Fibroblast of the conjunctiva (primary cell): ENCODE results near the gene CCM2.
"Not testable (repeated sequence)": the region's sequence is repeated elsewhere in the genome, so short reads cannot be mapped to it uniquely, and the experiment has no call there.

Experiments used
- DNase-seq: peaks from one replicate; pipeline ENCODE4 v3.0.0-alpha.2; 2010; ENCODE audit warnings: low read depth

CCM2 gene

GRCh38 chr7:45103958-45104843, 104.2 kb downstream of the CCM2 start:
- no peak for DNase-seq

DNA sequence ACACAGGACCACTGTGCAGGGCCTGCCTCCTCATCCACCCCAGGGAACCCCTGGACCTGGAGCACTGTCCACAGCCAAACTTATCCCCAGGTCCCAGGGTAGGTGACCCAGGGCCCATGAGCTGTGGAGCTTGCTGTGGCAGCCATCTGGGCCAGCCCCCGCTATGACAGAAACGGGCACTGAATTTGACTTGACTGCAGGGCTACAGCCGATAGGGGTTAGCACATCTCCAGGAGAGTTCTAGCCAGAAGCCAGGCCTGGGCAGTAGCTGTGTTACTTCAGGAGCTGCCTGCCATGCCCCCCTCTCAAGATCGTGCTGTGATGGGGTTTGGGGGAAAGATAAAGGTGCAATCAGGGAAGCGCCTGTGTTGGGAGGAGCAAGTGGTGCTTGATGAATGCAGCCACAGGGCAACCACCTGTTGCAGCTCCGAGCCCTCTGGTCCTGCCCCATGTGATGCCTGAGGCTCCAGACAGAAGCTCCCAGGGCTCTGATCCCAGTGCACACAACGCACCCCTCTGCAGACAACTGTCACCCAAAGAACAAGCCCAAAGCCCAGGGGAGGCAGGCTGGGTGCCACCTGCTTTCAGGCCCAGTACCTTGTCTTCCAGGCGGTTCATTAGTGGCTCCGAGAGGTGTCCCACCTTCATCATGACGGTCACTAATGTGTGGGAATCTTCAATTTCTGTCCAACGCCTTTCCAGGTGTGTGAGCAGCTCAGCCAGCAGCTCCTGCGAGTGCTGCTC, 105.0 kb downstream of the CCM2 start:
- no peak for DNase-seq

DNA sequence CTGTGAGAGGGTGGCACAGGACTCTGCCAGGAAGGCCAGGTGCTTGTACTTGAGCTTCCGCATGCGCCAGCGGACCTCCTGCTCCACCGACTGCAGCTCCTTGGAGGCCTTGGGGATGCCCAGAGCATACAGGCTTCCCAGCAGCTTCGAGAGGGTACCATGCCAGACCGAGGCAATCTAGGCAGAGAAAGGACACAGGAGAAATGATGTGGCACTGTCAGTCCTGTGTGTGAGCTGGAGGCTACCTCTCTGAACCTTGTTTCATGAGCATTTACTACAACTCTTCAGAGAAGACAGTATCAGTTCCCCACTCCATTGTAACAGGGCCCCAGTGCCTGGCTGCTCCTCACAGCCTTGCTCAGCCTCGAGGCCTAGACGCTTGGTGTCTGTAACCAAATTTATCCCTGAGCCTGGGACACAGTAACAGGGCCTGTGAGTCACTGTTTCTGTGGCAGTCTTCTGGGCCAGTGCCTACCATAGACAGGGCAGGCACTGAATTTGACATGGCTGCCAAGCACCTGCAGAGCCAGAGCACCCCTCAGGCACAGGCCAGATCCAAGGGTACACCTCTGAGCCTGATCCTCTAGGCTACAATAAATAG, 105.7 kb downstream of the CCM2 start:
- no peak for DNase-seq

- no peak for DNase-seq
Observed at GRCh38 chr7:45106820-45107219, 106.8 kb downstream of the CCM2 start.

DNA sequence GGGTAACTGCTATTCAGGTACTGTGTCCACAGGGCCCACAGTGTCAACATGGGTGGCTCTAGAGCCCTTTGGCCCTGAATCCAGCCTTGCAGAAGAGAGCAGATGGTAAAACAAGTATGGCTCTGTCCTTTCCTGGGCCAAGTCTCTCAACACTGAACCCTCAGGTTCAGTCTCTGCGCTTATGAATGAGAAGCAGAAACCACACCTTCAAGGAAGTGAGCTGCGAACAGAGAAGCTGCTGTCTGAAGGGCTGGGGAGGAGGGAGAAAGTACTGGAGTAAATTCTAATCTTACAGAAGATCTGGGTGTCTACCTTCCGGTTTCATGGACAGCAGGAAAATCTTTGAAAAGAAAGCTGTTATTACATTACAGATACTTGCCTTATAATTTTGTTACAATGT, 107.4 kb downstream of the CCM2 start:
- DNase-seq, result no peak

- no peak for DNase-seq
Observed at GRCh38 chr7:45108863-45109262, 108.9 kb downstream of the CCM2 start.

DNA sequence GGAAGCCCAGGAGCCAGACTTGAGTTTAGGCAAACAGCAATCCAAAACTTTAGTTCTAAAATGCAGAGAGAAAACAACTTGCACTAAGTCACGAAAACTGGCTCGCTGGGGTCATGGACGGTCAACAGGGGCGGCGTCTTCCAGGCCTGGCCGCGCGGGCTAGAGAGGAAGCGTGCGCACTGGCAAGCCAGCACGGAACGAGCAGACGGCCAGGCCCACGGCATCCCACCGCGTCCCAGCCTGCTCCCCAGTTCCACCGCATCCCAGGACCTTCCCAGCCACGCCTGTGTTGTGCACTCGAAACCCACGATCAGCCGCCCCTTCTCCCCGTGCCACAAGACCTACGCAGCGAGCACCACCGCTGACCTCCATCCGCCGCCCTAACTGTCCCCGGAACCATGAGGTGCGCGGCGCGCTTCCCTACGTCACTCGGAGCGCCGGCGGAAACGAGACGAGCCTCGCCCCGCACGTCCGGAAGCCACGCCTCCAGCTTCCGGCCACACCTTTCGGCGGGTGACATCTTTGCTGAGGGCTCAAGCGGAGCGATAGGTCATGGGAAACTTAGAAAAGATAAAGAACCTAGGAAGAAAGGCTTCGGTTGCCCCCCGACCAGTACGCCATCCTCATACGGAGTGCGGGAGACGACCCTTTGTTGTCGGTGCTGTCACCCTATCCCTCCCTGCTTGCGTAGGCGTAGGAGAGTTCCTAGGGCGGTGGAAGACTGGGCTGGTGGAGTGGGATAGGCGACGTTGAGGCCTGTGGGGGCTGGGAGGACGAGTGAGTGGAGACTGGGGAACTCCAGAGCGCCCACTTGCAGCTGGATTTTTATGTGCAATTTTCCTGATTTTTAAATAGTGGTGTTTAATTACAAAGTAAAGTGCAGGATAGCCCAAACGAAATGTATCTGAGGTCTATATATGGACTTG, 111.6 kb downstream of the CCM2 start, which contains the start of gene TBRG4:
TSS of gene TBRG4 (minus strand) at position 400 of the 926 bp plus-strand sequence. CDS start 2,460 bp downstream, outside the sequence.
- peak; percentile 79 for DNase-seq

DNA sequence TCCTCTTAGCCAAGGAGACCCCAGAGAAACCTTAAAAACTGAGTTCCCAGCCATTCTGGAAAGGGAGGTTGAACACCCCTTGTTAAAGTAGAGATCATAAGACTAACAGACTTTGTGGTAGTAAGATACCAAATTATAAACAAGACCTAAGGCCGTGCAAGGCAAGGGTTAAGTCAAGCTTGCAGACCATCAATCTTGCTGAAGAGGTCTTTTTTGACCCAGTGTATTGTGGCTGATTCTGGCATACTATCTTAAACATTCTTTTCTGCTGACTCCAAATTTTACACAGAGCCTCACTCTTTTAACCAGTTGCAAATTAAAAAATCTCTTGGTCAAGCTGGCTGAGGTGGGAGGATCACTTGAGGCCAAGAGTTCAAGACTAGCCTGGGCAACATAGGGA, 112.6 kb downstream of the CCM2 start:
- no peak for DNase-seq

GRCh38 chr7:45114257-45114656, 114.3 kb downstream of the CCM2 start:
- not testable (repeated sequence) for DNase-seq

GRCh38 chr7:45114926-45115325, 114.9 kb downstream of the CCM2 start:
- no peak for DNase-seq

GRCh38 chr7:45116048-45116447, 116.0 kb downstream of the CCM2 start:
- DNase-seq, result no peak

- no peak for DNase-seq
Observed at GRCh38 chr7:45117582-45117981, 117.6 kb downstream of the CCM2 start.

DNA sequence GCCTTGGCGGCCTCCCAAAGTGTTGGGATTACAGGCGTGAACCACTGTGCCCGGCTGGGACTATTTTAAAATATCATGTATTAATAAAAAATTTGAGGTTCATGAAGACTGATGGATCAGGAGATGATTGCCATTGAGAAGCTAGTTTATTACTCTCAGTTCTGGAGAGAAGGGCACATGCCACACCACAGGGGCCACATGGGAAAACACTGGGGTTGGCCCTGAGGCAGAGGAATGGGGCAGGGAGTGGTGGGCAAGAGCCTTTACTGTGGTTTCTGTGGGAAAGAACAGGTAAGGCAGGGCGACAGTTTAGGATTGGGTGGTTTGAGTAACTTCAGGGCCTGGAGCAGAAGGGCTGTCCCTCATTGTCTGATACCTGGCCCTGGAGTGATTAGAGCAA, 118.3 kb downstream of the CCM2 start:
- no peak for DNase-seq

- DNase-seq, result no peak
Observed at GRCh38 chr7:45118889-45119331, 118.9 kb downstream of the CCM2 start.

- DNase-seq, result no peak
Observed at GRCh38 chr7:45119550-45119949, 119.5 kb downstream of the CCM2 start.

DNA sequence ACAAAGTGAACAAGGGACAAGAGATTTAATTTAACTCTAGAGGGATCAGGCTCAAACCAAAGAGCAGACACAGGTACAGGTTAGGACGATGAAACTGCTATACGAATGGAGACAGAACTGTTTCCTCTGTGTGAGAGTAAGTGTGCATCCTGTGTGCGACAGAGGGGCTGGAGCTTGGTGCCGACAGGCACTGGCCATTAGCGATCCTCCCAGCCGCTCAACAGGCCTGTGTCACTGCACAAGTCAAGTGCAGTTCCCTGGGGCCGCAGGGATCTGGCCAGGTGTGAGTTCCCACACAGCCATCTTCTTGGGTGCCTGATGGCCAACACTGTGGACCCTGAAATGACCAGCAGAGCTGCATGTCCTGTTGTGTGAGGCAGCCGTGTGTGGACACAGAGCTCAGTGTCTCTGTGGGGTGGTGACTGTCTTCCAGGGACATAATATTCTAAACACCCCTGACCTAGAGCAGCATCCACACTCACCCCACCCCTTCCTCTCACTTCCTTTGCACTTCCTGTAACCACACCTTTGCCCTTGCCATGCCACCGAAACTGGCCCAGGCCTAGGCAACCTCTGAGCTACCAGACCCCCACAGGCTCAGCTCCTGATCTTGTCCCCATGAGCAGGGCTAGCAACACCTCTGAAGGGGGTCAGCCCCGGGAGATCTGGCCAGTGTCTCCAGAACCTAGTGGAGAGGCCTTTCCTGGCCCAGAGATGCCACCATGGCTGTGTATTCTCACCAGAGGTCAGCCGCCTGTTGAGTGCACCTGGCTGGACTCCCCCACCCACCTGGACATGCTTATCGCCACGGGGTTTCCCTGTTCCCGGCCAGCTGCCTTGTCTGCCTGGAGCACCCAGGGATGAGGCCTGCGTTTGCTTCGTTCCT, 123.2 kb downstream of the CCM2 start:
- no peak for DNase-seq

- no peak for DNase-seq
Observed at GRCh38 chr7:45123913-45124710, 124.1 kb downstream of the CCM2 start.

DNA sequence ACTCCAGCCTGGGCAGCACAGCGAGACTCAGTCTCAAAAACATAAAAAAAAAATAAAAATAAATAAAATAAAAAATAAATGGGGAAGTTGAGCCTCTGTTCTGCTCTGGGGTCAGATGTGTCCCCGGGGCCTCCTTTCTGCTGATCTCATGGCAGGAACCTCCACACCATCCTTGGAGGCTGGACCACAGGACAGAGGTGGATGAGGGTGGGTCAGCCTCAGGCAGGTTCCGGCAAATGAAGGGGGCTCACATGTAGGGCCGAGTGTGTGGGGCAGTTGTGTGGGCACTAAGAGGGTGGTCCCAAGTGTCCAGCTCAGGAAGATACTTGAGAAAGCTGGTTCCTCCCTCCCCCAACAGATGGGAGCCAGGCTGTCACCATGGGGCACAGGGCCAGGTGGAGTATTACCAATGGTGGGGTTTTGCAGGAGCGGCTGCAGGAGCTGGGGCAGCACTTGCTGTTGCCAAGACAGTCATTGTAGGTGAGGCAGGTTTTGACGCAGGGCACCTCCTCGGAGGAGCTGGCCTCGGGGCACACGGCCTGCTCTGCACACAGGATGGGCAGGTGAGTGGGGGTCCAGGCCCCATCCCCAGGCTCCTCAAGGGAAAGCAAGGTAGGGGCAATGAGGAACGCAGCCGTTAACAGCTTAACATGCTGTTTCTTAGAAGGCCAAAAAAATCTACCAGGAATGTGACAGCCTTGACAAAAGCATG, 125.3 kb downstream of the CCM2 start:
- no peak for DNase-seq
